Mucosa of descending colon (tissue), 3 donors: ENCODE data around the gene MRPL12. TPM values are rescaled to one million over a fixed set of nuclear protein-coding genes. Genes with fewer than 3 reads are reported as not detected.

Experiments
- ATAC-seq: fragments of 200-7000 bp; cut with Tn5 transposase; one replicate; pipeline ENCODE4 v1.9.1; 2020; ENCODE audit warnings: mild to moderate bottlenecking, moderate library complexity
- DNase-seq, 3 donors: peaks; one replicate each; pipeline ENCODE4 v3.0.0-alpha.2; 2020
- H3K36me3 ChIP-seq: fragments of 200-600 bp; one replicate; pipeline ENCODE4 v1.8.0; 2021; ENCODE audit warnings: low read depth, mild to moderate bottlenecking
- H3K4me1 ChIP-seq: fragments of 200-600 bp; one replicate; pipeline ENCODE4 v1.8.0; 2021; ENCODE audit warnings: low read depth, mild to moderate bottlenecking
- H3K4me3 ChIP-seq: fragments of 200-600 bp; one replicate; pipeline ENCODE4 v1.8.0; 2021; ENCODE audit warnings: mild to moderate bottlenecking
- H3K9me3 ChIP-seq: fragments of 200-600 bp; one replicate; pipeline ENCODE4 v1.8.0; 2021; ENCODE audit warnings: mild to moderate bottlenecking
- intact Hi-C, 2 donors: fragments of 100-400 bp; cut with DNase I in 1 of 2; cut with micrococcal nuclease in 1 of 2; formaldehyde crosslinking; loops; one replicate each; pipeline versions ENCODE4 v1.11.0 to v1.11.1; 2022; cut with DNase I, micrococcal nuclease
- total RNA-seq, 3 donors: library from RNA; stranded (reverse); fragmentation: NEBNext Ultra II Directional in 2 of 3; extraction: Animal tissue kit (Norgen Biotek cat#: 25700) in 2 of 3; gene quantifications; one replicate each; pipeline versions ENCODE4 v1.2.1 to v1.2.4, GENCODE V29; 2021 to 2023
- TF ChIP-seq, protein P1 (sequence below): fragments of 200-600 bp; IDR thresholded peaks from one replicate; pipeline ENCODE4 v1.8.0; 2022; ENCODE audit warnings: antibody characterized with exemption, mild to moderate bottlenecking
- donor health status: DM: no; HTN: no; CAD: no; lungs with moderate emphysema.
- donor health status: DM: no; HTN: no; CAD: no.
- donor health status: DM: no; HTN: yes; CAD: no.

MRPL12 gene
- total RNA-seq, 3 donors from 2014 or later: 69.0 to 109 (median 108) TPM

DNA sequence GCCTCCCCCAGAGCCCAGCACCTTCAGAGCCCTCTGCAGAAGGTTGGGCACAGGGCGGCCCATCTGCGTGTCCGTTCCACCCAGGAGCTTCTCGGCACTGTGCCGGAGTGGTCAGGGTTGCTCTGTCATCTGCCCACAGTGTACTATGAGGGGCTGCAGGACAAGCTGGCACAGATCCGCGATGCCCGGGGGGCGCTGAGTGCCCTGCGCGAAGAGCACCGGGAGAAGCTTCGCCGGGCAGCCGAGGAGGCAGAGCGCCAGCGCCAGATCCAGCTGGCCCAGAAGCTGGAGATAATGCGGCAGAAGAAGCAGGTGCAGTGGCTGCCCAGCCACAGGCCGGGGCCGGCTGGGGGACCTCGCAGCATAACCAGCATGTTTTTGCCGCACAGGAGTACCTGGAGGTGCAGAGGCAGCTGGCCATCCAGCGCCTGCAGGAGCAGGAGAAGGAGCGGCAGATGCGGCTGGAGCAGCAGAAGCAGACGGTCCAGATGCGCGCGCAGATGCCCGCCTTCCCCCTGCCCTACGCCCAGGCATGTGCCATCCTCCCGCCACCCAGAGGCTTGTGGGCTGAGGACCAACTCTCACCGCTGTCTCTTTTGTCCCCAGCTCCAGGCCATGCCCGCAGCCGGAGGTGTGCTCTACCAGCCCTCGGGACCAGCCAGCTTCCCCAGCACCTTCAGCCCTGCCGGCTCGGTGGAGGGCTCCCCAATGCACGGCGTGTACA, 6.8 kb upstream of the MRPL12 start:
- DNase-seq (no peak), ATAC-seq (no peak)
- H3K9me3 ChIP-seq: no peaks in the 10 kb centered on the region
- H3K36me3 ChIP-seq: peaks cover 27% of the 10 kb centered on the region
- TF ChIP-seq, protein P1, sequence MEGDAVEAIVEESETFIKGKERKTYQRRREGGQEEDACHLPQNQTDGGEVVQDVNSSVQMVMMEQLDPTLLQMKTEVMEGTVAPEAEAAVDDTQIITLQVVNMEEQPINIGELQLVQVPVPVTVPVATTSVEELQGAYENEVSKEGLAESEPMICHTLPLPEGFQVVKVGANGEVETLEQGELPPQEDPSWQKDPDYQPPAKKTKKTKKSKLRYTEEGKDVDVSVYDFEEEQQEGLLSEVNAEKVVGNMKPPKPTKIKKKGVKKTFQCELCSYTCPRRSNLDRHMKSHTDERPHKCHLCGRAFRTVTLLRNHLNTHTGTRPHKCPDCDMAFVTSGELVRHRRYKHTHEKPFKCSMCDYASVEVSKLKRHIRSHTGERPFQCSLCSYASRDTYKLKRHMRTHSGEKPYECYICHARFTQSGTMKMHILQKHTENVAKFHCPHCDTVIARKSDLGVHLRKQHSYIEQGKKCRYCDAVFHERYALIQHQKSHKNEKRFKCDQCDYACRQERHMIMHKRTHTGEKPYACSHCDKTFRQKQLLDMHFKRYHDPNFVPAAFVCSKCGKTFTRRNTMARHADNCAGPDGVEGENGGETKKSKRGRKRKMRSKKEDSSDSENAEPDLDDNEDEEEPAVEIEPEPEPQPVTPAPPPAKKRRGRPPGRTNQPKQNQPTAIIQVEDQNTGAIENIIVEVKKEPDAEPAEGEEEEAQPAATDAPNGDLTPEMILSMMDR: no peak
- H3K4me3 ChIP-seq: no peak overlapping the region
- intact Hi-C loops: no loop called here
- H3K4me1 ChIP-seq: peaks cover 6% of the 10 kb centered on the region

DNA sequence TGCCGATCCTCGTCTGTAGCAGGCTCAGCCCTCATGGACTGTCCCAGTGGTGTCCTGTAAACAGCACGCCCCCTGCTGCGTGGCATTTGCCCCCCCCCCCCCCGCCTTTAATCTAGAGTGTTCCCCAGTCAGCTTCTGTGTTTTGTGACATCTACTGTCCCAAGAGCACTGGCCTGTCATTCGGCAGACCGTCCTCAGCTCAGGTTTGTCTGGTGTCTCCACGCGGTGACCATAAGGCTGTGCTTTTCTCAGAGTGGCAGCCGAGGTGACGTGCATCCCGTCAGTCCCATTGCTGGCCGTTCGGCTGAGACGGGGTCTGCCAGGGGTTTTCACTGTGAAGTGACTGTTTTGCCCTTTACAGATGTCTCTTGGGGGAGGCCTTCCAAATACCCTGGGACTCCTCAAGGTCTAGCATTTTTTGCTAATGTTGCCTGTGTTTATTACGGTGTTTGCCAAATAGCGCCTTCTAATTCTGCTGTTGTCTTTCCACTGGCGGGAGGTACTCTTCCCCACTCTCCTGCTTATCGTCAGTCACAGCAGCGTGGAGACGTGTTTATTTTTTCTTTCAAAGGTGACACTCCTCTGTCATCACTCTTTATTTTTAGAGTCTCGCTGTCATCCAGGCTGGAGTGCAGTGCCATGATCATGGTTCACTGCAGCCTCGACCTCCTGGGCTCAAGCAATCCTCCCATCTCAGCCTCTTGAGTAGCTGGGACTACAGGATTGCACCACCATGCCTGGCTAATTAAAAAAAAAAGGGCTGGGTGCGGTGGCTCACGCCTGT, 5.7 kb upstream of the MRPL12 start:
- no peaks in the 10 kb centered on the region for H3K9me3 ChIP-seq
- intact Hi-C loops: no loop called here
- peaks cover 16% of the 10 kb centered on the region for H3K36me3 ChIP-seq
- H3K4me3 ChIP-seq: no peak overlapping the region
- ATAC-seq (no peak), DNase-seq (no peak)
- peaks cover 17% of the 10 kb centered on the region for H3K4me1 ChIP-seq
- TF ChIP-seq, protein P1: no peak

- no peak for ATAC-seq
- peaks cover 29% of the 10 kb centered on the region for H3K4me1 ChIP-seq
Observed at GRCh38 chr17:81700353-81701287, 2.5 kb upstream of the MRPL12 start.

DNA sequence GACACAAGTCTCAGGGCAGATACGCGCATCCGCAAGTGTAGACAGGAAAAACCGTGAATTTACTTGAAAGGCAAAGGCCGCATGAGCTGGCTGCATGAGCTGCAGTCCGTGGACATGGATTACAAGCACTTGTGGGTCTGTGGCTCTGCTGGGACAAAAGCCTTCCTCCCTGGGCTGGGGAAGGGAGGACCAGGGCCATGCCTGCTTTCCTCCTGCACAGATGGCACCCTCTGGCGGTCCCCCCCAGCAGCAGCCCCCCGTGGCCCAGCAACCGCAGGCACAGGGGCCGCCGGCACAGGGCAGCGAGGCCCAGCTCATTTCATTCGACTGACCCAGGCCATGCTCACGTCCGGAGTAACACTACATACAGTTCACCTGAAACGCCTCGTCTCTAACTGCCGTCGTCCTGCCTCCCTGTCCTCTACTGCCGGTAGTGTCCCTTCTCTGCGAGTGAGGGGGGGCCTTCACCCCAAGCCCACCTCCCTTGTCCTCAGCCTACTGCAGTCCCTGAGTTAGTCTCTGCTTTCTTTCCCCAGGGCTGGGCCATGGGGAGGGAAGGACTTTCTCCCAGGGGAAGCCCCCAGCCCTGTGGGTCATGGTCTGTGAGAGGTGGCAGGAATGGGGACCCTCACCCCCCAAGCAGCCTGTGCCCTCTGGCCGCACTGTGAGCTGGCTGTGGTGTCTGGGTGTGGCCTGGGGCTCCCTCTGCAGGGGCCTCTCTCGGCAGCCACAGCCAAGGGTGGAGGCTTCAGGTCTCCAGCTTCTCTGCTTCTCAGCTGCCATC, 1.7 kb upstream of the MRPL12 start:
- ATAC-seq: no peak
- no peak overlapping the region for H3K4me3 ChIP-seq
- DNase-seq: peak in 2 of 3 donors; percentile 11 to 48
- no peaks in the 10 kb centered on the region for H3K9me3 ChIP-seq
- H3K36me3 ChIP-seq: peaks cover 3% of the 10 kb centered on the region
- peaks cover 29% of the 10 kb centered on the region for H3K4me1 ChIP-seq
- intact Hi-C loops: no loop called here
- TF ChIP-seq, protein P1: no peak

More at GRCh38 chr17:81700353-81701287, 2.5 kb upstream of the MRPL12 start:
- DNase-seq: peak in 1 of 3 donors; percentile 54
- H3K9me3 ChIP-seq: no peaks in the 10 kb centered on the region
- TF ChIP-seq, protein P1: no peak
- intact Hi-C loops: no loop called here
- peaks cover 6% of the 10 kb centered on the region for H3K36me3 ChIP-seq
- H3K4me3 ChIP-seq: no peak overlapping the region
